Prostate gland (tissue), 2 donors: ENCODE measurements around the gene RHAG.

Source experiments
- CTCF ChIP-seq, 4 experiments: fragments of 200-600 bp in 2 of 4; fragments of 450-650 bp in 2 of 4; sonication (generic) in 2 of 4; IDR thresholded peaks; 1 replicate in 3 of 4; 2 replicates in 1 of 4; pipeline ENCODE4 v1.5.1; 2016 to 2019; ENCODE audit warnings: antibody characterized with exemption in 4 of 4, mild to moderate bottlenecking in 2 of 4, moderate library complexity in 2 of 4
- POLR2A ChIP-seq: fragments of 450-650 bp; IDR thresholded peaks from one replicate; pipeline ENCODE4 v1.6.1; 2016; ENCODE audit warnings: antibody characterized with exemption, mild to moderate bottlenecking

- TF ChIP-seq CTCF (IDR thresholded peaks at IDR 0.05) (no peak), POLR2A (no peak)
Observed at GRCh38 chr6:49582529-49582928, 54.1 kb downstream of the RHAG start.
